ENCODE measurements around the gene ADAM20.

GRCh38 chr14:70576891-70577290 lies 42.1 kb upstream of the ADAM20 start:
- TF ChIP-seq EZH2 (IDR thresholded peaks at IDR 0.05; ENCODE audit: insufficient read depth, poor library complexity, severe bottlenecking) (no peak), EZH2phosphoT487 (IDR thresholded peaks at IDR 0.05; ENCODE audit: insufficient read depth, low read depth) (no peak)
